GM03348 (cell line): ENCODE data around the gene TPX2.

Source experiments
- DNase-seq: peaks from one replicate; pipeline ENCODE4 v3.0.0; 2012; ENCODE audit warnings: low spot score

TPX2 gene

DNA sequence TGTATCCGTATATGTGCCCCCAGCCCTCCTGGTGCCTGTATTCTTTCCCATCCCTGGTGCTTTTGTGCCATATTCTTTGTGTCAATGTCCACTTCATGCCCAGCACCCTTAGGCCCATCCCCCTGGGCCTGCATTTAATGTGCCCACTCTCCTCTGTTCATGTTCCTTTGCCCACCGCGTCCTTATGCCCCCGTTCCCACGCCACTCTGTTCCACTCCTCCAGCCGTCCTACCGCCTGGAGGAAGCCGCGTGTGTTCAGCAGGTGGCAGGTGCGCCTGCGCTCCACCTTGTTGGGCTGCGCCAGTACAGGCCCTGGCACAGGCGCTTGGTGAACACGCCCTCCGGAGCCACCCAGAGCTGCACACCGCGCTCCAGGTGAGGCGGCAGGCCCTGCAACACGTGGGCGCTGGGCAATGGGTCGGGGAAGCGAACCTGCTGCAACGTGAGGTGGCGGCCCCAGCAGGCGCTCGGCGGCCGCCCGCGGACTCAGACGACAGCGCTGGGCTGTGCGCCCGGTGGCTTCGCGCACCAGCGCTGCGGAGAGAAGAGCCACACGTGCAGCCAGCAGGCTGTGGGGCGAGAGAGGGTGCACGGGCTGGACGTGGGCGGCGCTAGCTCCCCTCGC lies 110.3 kb downstream of the TPX2 start:
- no peak for DNase-seq
